Left lung (tissue), 10 donors: ENCODE results near the gene BCAS1. TPM values are rescaled to one million over a fixed set of nuclear protein-coding genes. Genes with fewer than 3 reads are reported as not detected.

Experiments used
- ATAC-seq: fragments of 200-7000 bp; cut with Tn5 transposase; one replicate; pipeline ENCODE4 v1.9.1; 2020; ENCODE audit warnings: moderate library complexity
- DNase-seq, 4 donors: peaks; one replicate each; pipeline ENCODE4 v3.0.0-alpha.2; 2013 to 2020
- H3K27ac ChIP-seq, 2 donors: fragments of 200-600 bp; sonication (generic) in 1 of 2; one replicate each; pipeline versions ENCODE4 v1.5.0 to v1.8.0; 2020 to 2021
- H3K27me3 ChIP-seq, 2 donors: fragments of 200-600 bp; sonication (generic) in 1 of 2; one replicate each; pipeline versions ENCODE4 v1.5.0 to v1.8.0; 2020 to 2021
- H3K36me3 ChIP-seq, 2 donors: fragments of 200-600 bp; sonication (generic) in 1 of 2; one replicate each; pipeline versions ENCODE4 v1.5.0 to v1.8.0; 2020 to 2021
- H3K4me1 ChIP-seq, 2 donors: fragments of 200-600 bp; one replicate each; pipeline ENCODE4 v1.8.0; 2021
- H3K4me3 ChIP-seq, 2 donors: fragments of 200-600 bp; sonication (generic) in 1 of 2; one replicate each; pipeline versions ENCODE4 v1.5.0 to v1.8.0; 2020 to 2021; ENCODE audit warnings: mild to moderate bottlenecking in 1 of 2
- H3K9me3 ChIP-seq, 2 donors: fragments of 200-600 bp; sonication (generic) in 1 of 2; one replicate each; pipeline versions ENCODE4 v1.5.0 to v1.8.0; 2020 to 2021
- CTCF ChIP-seq, 2 donors: fragments of 200-600 bp; sonication (generic) in 1 of 2; IDR thresholded peaks; one replicate each; pipeline versions ENCODE4 v1.5.0 to v1.8.0; 2021; ENCODE audit warnings: antibody characterized with exemption in 2 of 2
- intact Hi-C, 2 donors: fragments of 100-400 bp; cut with DNase I; formaldehyde crosslinking; loops; one replicate each; pipeline versions ENCODE4 v1.11.2 to v1.14.2; 2022
- microRNA-seq, 2 donors: library from miRNA; unstranded; fragments of <30 nt; microRNA quantifications; one replicate each; pipeline ENCODE4, GENCODE V29; 2019
- polyA plus RNA-seq, 6 donors: library from polyadenylated mRNA; unstranded; fragments of 120-200 nt; gene quantifications; one replicate each; pipeline ENCODE4 v1.2.1, GENCODE V29; 2013; ENCODE audit not compliant: insufficient read length in 6 of 6
- total RNA-seq, 2 donors: library from RNA; stranded (reverse); fragmentation: NEBNext Ultra II Directional; extraction: Animal tissue kit (Norgen Biotek cat#: 25700); gene quantifications; one replicate each; pipeline ENCODE4 v1.2.1, GENCODE V29; 2021
- donor health status: DM: no; HTN: yes; CAD: no.
- donor health status: DM: no; HTN: no; CAD: no.

Gene BCAS1
- total and polyA plus RNA-seq, 8 donors, result 0.44 to 1.6 (median 0.81) TPM

GRCh38 chr20:53895385-53895755 is 175.0 kb downstream of the BCAS1 start:
- H3K27me3 ChIP-seq, result no peaks in the 10 kb centered on the region
- DNase-seq (no peak), ATAC-seq (no peak)
- no peak overlapping the region for H3K27ac ChIP-seq
- H3K4me1 ChIP-seq, result peaks cover 8 to 30% of the 10 kb centered on the region in 2 donors
- no peaks in the 10 kb centered on the region for H3K9me3 ChIP-seq
- H3K4me3 ChIP-seq, result no peak overlapping the region
- intact Hi-C loops, result no loop called here
- no peak for TF ChIP-seq CTCF (IDR thresholded peaks at IDR 0.05)
- H3K36me3 ChIP-seq, result no peaks in the 10 kb centered on the region

DNA sequence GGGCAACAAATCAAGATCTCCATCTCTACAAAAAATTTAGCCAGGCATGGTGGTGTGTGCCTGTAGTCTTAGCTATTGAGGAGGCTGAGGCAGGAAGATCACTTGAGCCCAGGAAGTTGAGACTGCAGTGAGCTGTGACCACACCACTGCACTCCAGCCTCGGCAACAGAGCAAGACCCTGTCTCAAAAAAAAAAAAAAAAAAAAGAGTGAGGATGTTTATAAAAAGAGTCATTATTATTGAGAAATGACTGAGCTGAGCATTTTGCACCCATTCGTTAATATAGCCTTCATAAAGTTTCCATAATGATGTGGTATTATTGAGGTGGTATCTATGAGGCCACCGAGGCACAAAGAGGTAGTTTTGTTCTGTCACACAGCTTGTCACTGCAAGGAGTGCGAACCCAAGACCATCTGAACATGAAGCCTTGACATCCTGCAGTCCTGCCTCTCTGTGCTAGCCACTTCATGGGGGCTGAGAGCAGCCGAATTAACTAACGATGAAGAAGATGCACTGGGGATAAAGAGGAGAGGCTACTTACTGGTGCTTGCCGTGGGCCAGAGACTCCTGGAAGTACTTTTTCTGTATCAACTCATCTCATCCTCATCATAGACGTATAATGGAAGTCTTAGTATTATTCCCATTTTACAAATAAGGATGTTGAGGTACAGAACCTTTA is 175.5 kb downstream of the BCAS1 start:
- Histone ChIP-seq H3K9me3 (no peaks in the 10 kb centered on the region), H3K4me1 (peaks cover 3 to 25% of the 10 kb centered on the region in 2 donors), H3K4me3 (no peak overlapping the region), H3K27ac (no peak overlapping the region), H3K36me3 (no peaks in the 10 kb centered on the region), H3K27me3 (no peaks in the 10 kb centered on the region)
- no peak for TF ChIP-seq CTCF (IDR thresholded peaks at IDR 0.05)
- ATAC-seq (no peak), DNase-seq (no peak)
- intact Hi-C loops, result no loop called here

Small RNAs within 50 kb of the gene (microRNA-seq; reads per million reads assigned to microRNA genes)
- gene MIR4756, result 0 reads per million in 2 donors

Other genes with a start within 250 kb of the BCAS1 start
- gene CYP24A1, start 103.4 kb upstream of the BCAS1 start, total RNA-seq, result 1 to 10 TPM in 1 of 2 donors, under 1 TPM in 1; 0.64 to 3.4 TPM
- gene CYP24A1, start 103.4 kb upstream of the BCAS1 start, polyA plus RNA-seq, result not detected
- gene PFDN4, start 137.5 kb upstream of the BCAS1 start, total RNA-seq, result 10 to 100 TPM; 16.7 to 17.3 TPM
- gene PFDN4, start 137.5 kb upstream of the BCAS1 start, polyA plus RNA-seq, result 10 to 100 TPM; 40.9 to 65.6 (median 53.5) TPM